CD14-positive monocyte (primary cell): Measurements from ENCODE around the gene TSHZ2. TPM values are rescaled to one million over a fixed set of nuclear protein-coding genes. Genes with fewer than 3 reads are reported as not detected.

Source experiments
- DNase-seq, 3 donors: peaks; one replicate each; pipeline ENCODE4 v3.0.0-alpha.2; 2011 to 2022
- H2AFZ ChIP-seq: 2 replicates; pipeline ENCODE4 v1.6.0; 2012; ENCODE audit warnings: mild to moderate bottlenecking, low read depth, low read length, inconsistent platforms; ENCODE audit not compliant: insufficient read depth, poor library complexity, severe bottlenecking
- H3K27ac ChIP-seq, 2 donors: 1 replicate in 1 of 2; 2 replicates in 1 of 2; pipeline ENCODE4 v1.5.1; 2012 to 2013; ENCODE audit warnings: low read length in 2 of 2, control low read depth in 1 of 2, inconsistent platforms in 1 of 2, low read depth in 1 of 2, mild to moderate bottlenecking in 1 of 2
- H3K27me3 ChIP-seq, 2 donors: one replicate each; pipeline versions ENCODE4 v1.6.0 to v1.6.1; 2011 to 2013; ENCODE audit warnings: low read length in 2 of 2; ENCODE audit not compliant: control insufficient read depth in 2 of 2, insufficient read depth in 2 of 2
- H3K36me3 ChIP-seq, 2 donors: replicated peaks in 1 of 2; 1 replicate in 1 of 2; 2 replicates in 1 of 2; pipeline versions ENCODE4 v1.5.1 to v1.6.1; 2012 to 2013; ENCODE audit warnings: low read length in 2 of 2, control low read depth in 1 of 2, inconsistent platforms in 1 of 2, mild to moderate bottlenecking in 1 of 2; ENCODE audit not compliant: insufficient read depth in 2 of 2, control insufficient read depth in 1 of 2
- H3K4me1 ChIP-seq, 2 donors: 1 replicate in 1 of 2; 2 replicates in 1 of 2; pipeline versions ENCODE4 v1.5.1 to v1.6.1; 2012 to 2013; ENCODE audit warnings: low read length in 2 of 2, control low read depth in 1 of 2, inconsistent platforms in 1 of 2, mild to moderate bottlenecking in 1 of 2, moderate library complexity in 1 of 2; ENCODE audit not compliant: insufficient read depth in 2 of 2, control insufficient read depth in 1 of 2
- H3K4me2 ChIP-seq: replicated peaks from 2 replicates; pipeline ENCODE3; 2012; ENCODE audit warnings: low read length, moderate library complexity, mild to moderate bottlenecking; ENCODE audit not compliant: poor library complexity, severe bottlenecking; ENCODE audit errors: extremely low read depth
- H3K4me3 ChIP-seq, 3 experiments: fragments of 200-600 bp in 1 of 3; sonication (generic) in 1 of 3; replicated peaks in 1 of 3; 1 replicate in 2 of 3; 2 replicates in 1 of 3; pipeline ENCODE4 v1.5.1; 2011 to 2013; ENCODE audit warnings: low read length in 3 of 3, mild to moderate bottlenecking in 3 of 3, control low read depth in 2 of 3, low read depth in 2 of 3, inconsistent platforms in 1 of 3, moderate library complexity in 1 of 3
- H3K79me2 ChIP-seq: 2 replicates; pipeline ENCODE4 v1.6.0; 2012; ENCODE audit warnings: mild to moderate bottlenecking, control low read depth, inconsistent platforms, low read length, moderate library complexity; ENCODE audit not compliant: insufficient read depth
- H3K9ac ChIP-seq: 2 replicates; pipeline ENCODE4 v1.6.0; 2017; ENCODE audit warnings: low read length, mild to moderate bottlenecking; ENCODE audit not compliant: insufficient read depth, poor library complexity, severe bottlenecking
- H3K9me3 ChIP-seq, 2 donors: replicated peaks in 1 of 2; 1 replicate in 1 of 2; 2 replicates in 1 of 2; pipeline versions ENCODE4 v1.5.1 to v1.6.1; 2012 to 2013; ENCODE audit warnings: low read length in 2 of 2, control low read depth in 1 of 2; ENCODE audit not compliant: control insufficient read depth in 1 of 2, insufficient read depth in 1 of 2
- H4K20me1 ChIP-seq: 2 replicates; pipeline ENCODE4 v1.6.0; 2012; ENCODE audit warnings: mild to moderate bottlenecking, low read length, control low read depth, moderate library complexity; ENCODE audit not compliant: insufficient read depth
- H3K27ac Mint-ChIP-seq, 7 donors: one replicate each; pipeline ENCODE4 v1.8.0; 2020; ENCODE audit warnings: mild to moderate bottlenecking in 7 of 7, mixed read lengths in 7 of 7, moderate library complexity in 6 of 7, inconsistent platforms in 2 of 7
- H3K27me3 Mint-ChIP-seq, 3 donors: one replicate each; pipeline ENCODE4 v1.8.0; 2021 to 2022; ENCODE audit warnings: low read depth in 3 of 3, mild to moderate bottlenecking in 3 of 3, mixed read lengths in 3 of 3, moderate library complexity in 3 of 3, inconsistent platforms in 1 of 3
- H3K36me3 Mint-ChIP-seq, 2 donors: one replicate each; pipeline ENCODE4 v1.8.0; 2020; ENCODE audit warnings: mixed read lengths in 2 of 2, inconsistent platforms in 1 of 2, mild to moderate bottlenecking in 1 of 2
- H3K4me1 Mint-ChIP-seq: one replicate; pipeline ENCODE4 v1.8.0; 2020; ENCODE audit warnings: mild to moderate bottlenecking, mixed read lengths
- H3K4me3 Mint-ChIP-seq, 2 donors: one replicate each; pipeline ENCODE4 v1.8.0; 2020; ENCODE audit warnings: mild to moderate bottlenecking in 2 of 2, mixed read lengths in 2 of 2, moderate library complexity in 1 of 2
- H3K9me3 Mint-ChIP-seq, 7 donors: one replicate each; pipeline ENCODE4 v1.8.0; 2020 to 2022; ENCODE audit warnings: mixed read lengths in 7 of 7, mild to moderate bottlenecking in 6 of 7, moderate library complexity in 6 of 7, inconsistent platforms in 2 of 7
- WGBS: methylation state at CpG from one replicate; pipeline ENCODE4 v1.1.5; 2013; ENCODE audit warnings: missing lambda C conversion rate; ENCODE audit not compliant: insufficient coverage; 5-methylcytosine and 5-hydroxymethylcytosine counted together
- intact Hi-C, 2 donors: fragments of 100-400 bp; cut with micrococcal nuclease; formaldehyde crosslinking; loops; one replicate each; pipeline versions ENCODE4 v1.15.0 to v1.15.1; 2023
- polyA plus RNA-seq, 3 donors: library from polyadenylated mRNA; depleted of rRNA in 1 of 3; unstranded in 2 of 3; stranded (reverse) in 1 of 3; fragments of 300-500 nt in 2 of 3; fragments of >200 nt in 1 of 3; fragmentation: Illumina TruSeq in 2 of 3; gene quantifications; 1 replicate in 2 of 3; 2 replicates in 1 of 3; pipeline ENCODE4 v1.2.3, GENCODE V29; 2012 to 2021
- TF ChIP-seq, protein P1 (sequence below): fragments of 200-600 bp; IDR thresholded peaks from one replicate; pipeline ENCODE4 v1.8.0; 2022; ENCODE audit warnings: antibody characterized with exemption, mild to moderate bottlenecking

The TSHZ2 gene
- polyA plus RNA-seq, 3 donors = not detected

DNA sequence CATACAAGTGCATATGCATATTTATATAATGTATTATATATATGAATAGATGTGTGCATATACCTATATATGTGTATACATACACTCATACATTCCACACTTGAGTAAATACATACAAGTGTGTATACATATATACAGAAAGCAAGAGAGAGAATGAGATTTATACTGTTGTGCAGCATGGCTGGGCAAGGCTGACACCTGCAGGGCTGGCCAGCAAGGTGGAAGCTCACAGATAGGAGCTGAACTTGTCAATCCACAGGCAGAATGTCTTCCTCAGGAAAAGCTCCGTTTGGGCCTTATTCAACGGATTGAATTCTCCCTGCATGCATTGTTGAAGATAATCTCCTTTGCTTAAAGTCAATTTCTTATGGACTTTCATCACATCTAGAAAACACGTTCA is 364.7 kb downstream of the TSHZ2 start:
- H3K79me2 ChIP-seq = no peaks in the 10 kb centered on the region

DNA sequence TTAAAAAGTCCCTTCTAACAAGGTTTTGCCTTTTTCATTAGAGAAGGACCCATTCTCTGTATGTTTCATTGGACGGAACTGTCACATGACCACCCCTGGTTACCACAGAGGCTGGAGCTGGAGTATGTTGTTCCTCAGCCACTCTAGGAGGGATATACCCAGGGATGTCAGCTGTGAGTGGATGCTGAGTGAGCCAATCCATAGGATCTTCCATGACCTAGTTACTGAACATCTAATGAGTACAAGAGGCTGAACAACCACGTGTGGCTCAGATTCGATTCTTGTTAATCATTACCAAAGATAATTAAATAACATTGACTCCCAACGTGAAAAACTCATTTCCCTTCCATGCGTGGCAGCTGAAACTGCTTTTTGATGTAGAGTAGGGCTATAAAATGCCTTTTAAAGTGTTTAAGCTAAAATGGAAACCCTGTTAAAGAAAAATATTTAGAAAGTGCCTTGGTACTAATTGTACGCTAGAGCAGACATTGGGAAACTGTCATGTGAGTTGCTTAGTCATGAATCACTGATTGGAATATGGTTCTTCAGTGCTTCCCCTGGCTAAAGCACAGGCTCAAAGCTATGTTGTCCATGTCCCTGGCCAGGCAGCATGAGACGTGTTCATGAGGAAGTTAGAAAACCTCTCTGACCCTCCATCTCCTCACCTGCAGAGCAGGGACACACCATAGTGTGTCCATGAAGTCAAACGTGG is 365.4 kb downstream of the TSHZ2 start:
- Histone ChIP-seq H3K4me1 (no peaks in the 10 kb centered on the region), H3K36me3 (no peaks in the 10 kb centered on the region), H3K4me3 (no peak overlapping the region), H3K27me3 (no peaks in the 10 kb centered on the region), H3K9me3 (no peaks in the 10 kb centered on the region), H3K9ac (no peak overlapping the region), H3K79me2 (no peaks in the 10 kb centered on the region), H3K4me2 (no peak overlapping the region), H2AFZ (no peak overlapping the region), H4K20me1 (no peaks in the 10 kb centered on the region), H3K27ac (no peak overlapping the region)
- Mint-ChIP-seq H3K27ac (no peak overlapping the region), H3K9me3 (peaks cover 0 to 5% (median 0%) of the 10 kb centered on the region in 7 donors), H3K4me1 (no peaks in the 10 kb centered on the region), H3K27me3 (peaks cover 0 to 3% (median 1%) of the 10 kb centered on the region in 3 donors), H3K4me3 (no peak overlapping the region), H3K36me3 (no peaks in the 10 kb centered on the region)
- WGBS = 67% methylated on average over 3 of the region's 8 CpGs
- TF ChIP-seq, protein P1, sequence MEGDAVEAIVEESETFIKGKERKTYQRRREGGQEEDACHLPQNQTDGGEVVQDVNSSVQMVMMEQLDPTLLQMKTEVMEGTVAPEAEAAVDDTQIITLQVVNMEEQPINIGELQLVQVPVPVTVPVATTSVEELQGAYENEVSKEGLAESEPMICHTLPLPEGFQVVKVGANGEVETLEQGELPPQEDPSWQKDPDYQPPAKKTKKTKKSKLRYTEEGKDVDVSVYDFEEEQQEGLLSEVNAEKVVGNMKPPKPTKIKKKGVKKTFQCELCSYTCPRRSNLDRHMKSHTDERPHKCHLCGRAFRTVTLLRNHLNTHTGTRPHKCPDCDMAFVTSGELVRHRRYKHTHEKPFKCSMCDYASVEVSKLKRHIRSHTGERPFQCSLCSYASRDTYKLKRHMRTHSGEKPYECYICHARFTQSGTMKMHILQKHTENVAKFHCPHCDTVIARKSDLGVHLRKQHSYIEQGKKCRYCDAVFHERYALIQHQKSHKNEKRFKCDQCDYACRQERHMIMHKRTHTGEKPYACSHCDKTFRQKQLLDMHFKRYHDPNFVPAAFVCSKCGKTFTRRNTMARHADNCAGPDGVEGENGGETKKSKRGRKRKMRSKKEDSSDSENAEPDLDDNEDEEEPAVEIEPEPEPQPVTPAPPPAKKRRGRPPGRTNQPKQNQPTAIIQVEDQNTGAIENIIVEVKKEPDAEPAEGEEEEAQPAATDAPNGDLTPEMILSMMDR = no peak
- intact Hi-C loops = no loop called here
- DNase-seq = no peak

More for the DNA sequence above, 364.7 kb downstream of the TSHZ2 start:
- Histone ChIP-seq H3K4me1 (no peaks in the 10 kb centered on the region), H3K27me3 (no peaks in the 10 kb centered on the region), H2AFZ (no peak overlapping the region), H3K36me3 (no peaks in the 10 kb centered on the region), H3K9ac (no peak overlapping the region), H3K4me3 (no peak overlapping the region), H3K27ac (no peak overlapping the region), H4K20me1 (no peaks in the 10 kb centered on the region), H3K4me2 (no peak overlapping the region), H3K9me3 (no peaks in the 10 kb centered on the region)
- Mint-ChIP-seq H3K27me3 (peaks cover 0 to 4% (median 4%) of the 10 kb centered on the region in 3 donors), H3K4me3 (no peak overlapping the region), H3K9me3 (peaks cover 0 to 5% (median 0%) of the 10 kb centered on the region in 7 donors), H3K36me3 (no peaks in the 10 kb centered on the region), H3K4me1 (no peaks in the 10 kb centered on the region), H3K27ac (no peak overlapping the region)
- DNase-seq = no peak
- TF ChIP-seq, protein P1 = no peak
- no CpG with 5 or more reads among the region's 3 CpGs for WGBS
- intact Hi-C loops = no loop called here
